Measurements from ENCODE around the gene SPTB. TPM values are rescaled to one million over a fixed set of nuclear protein-coding genes. Genes with fewer than 3 reads are reported as not detected.

SPTB gene
- polyA plus RNA-seq, 1 donor (not counting 4 experiments of a cell fraction or from before 2014, with no cell fraction given) = not detected

DNA sequence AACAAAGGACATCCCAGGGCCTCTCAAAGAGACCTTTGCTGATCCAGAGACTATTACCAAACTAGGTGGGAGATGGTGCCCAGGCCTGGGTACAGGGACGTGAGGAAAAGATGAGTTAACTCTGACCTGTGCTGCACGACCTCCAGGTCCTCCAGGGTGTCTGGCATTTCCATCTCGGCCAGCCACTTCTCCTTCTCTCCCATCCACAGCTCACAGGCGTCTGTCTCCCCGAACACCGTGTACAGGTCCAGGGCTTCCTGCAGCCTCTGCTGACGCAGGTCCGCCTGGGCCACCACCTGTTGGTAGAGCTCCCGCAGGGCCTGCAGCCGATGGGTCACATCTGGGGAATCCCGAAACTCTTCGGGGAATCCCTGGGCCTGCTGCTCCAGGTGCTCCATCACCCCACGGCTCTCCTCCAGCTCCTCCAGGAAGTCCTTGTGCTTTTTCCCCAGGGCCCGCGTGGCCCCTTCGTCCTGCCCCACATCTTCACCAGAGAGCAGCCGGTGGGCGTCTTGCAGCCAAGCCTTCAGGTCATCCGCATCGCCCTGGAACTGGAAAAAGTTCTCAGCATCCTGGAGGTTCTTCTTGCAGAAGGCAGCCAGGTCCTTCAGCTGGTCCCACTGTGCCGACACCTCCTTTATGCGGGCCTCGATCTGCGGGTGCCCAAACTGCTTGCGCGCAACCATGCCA, 86.7 kb downstream of the SPTB start:
- TF ChIP-seq, protein P1, sequence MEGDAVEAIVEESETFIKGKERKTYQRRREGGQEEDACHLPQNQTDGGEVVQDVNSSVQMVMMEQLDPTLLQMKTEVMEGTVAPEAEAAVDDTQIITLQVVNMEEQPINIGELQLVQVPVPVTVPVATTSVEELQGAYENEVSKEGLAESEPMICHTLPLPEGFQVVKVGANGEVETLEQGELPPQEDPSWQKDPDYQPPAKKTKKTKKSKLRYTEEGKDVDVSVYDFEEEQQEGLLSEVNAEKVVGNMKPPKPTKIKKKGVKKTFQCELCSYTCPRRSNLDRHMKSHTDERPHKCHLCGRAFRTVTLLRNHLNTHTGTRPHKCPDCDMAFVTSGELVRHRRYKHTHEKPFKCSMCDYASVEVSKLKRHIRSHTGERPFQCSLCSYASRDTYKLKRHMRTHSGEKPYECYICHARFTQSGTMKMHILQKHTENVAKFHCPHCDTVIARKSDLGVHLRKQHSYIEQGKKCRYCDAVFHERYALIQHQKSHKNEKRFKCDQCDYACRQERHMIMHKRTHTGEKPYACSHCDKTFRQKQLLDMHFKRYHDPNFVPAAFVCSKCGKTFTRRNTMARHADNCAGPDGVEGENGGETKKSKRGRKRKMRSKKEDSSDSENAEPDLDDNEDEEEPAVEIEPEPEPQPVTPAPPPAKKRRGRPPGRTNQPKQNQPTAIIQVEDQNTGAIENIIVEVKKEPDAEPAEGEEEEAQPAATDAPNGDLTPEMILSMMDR (optimal IDR thresholded peaks at IDR 0.05 in 1 of 3, IDR thresholded peaks at IDR 0.05 in 1 of 3, conservative IDR thresholded peaks at IDR 0.05 in 1 of 3; ENCODE audit: extremely low read depth in 1 of 3, insufficient read depth in 2 of 3, low read length in 3 of 3) = no peak
- no peak for TF ChIP-seq EZH2 (IDR thresholded peaks at IDR 0.05; ENCODE audit: low read length)
- H3K27me3 ChIP-seq (ENCODE audit: control insufficient read depth, extremely low read depth, insufficient read depth, low read length) = peaks cover 3% of the 10 kb centered on the region
- H3K4me2 ChIP-seq (ENCODE audit: control insufficient read depth, extremely low read depth, insufficient read depth, low read depth, low read length) = no peak overlapping the region
- dilution Hi-C loops (cut with MboI; ENCODE audit: extremely low pct_ligation_motif_present, low sequenced_read_pairs) = no loop called here
- H3K9ac ChIP-seq (ENCODE audit: control insufficient read depth, extremely low read depth, insufficient read depth, low read length) = no peak overlapping the region
- no peak overlapping the region for H3K4me3 ChIP-seq (ENCODE audit: control insufficient read depth in 2 of 3, extremely low read depth in 1 of 3, insufficient read depth in 2 of 3, low read depth in 1 of 3, low read length in 3 of 3)
- H3K9me3 ChIP-seq (ENCODE audit: control insufficient read depth, low read depth, low read length) = no peaks in the 10 kb centered on the region
- H3K27ac ChIP-seq (ENCODE audit: control insufficient read depth, insufficient read depth, low read length) = no peak overlapping the region
- no peaks in the 10 kb centered on the region for H3K79me2 ChIP-seq (ENCODE audit: control insufficient read depth, insufficient read depth, low read length)
- H3K4me1 ChIP-seq (ENCODE audit: control insufficient read depth, extremely low read depth, insufficient read depth, low read length) = peaks cover 16% of the 10 kb centered on the region
- no peak for FAIRE-seq
- no peaks in the 10 kb centered on the region for H3K36me3 ChIP-seq (ENCODE audit: control insufficient read depth in 2 of 2, extremely low read depth in 1 of 2, insufficient read depth in 2 of 2, low read length in 2 of 2)
- no peak for DNase-seq (ENCODE audit: low read depth, low spot score)
- peaks cover 3% of the 10 kb centered on the region for H4K20me1 ChIP-seq (ENCODE audit: control insufficient read depth, extremely low read depth, insufficient read depth, low read length)
- no peak overlapping the region for H2AFZ ChIP-seq (ENCODE audit: control insufficient read depth, low read length)
- H3K9me1 ChIP-seq (ENCODE audit: control insufficient read depth, extremely low read depth, insufficient read depth, low read length) = no peaks in the 10 kb centered on the region

DNA sequence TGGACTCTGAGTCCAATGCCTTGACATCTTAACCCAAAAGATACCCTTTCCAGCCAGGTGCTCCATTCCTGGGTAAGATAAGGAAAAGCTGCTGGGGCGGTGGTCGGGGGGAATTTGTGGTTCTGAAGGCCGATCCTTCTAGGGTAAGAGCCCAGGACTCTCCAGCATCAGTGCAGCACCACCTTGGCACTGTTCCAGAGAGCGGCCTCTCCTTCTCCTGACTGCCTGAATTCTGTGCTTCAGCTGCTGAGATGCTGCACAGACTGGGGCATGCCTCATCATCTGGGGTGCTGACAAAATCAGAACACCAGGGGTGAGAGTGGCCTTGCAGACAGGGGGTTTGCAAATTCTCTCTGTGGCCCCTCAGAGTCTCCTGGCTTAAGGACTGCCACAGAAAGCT, 87.5 kb downstream of the SPTB start:
- FAIRE-seq = no peak
- H3K79me2 ChIP-seq (ENCODE audit: control insufficient read depth, insufficient read depth, low read length) = no peaks in the 10 kb centered on the region
- dilution Hi-C loops (cut with MboI; ENCODE audit: extremely low pct_ligation_motif_present, low sequenced_read_pairs) = no loop called here

More for the DNA sequence above, 87.5 kb downstream of the SPTB start:
- Histone ChIP-seq H3K9ac (ENCODE audit: control insufficient read depth, extremely low read depth, insufficient read depth, low read length) (no peak overlapping the region), H4K20me1 (ENCODE audit: control insufficient read depth, extremely low read depth, insufficient read depth, low read length) (peaks cover 3% of the 10 kb centered on the region), H3K36me3 (ENCODE audit: control insufficient read depth in 2 of 2, extremely low read depth in 1 of 2, insufficient read depth in 2 of 2, low read length in 2 of 2) (no peaks in the 10 kb centered on the region), H3K4me1 (ENCODE audit: control insufficient read depth, extremely low read depth, insufficient read depth, low read length) (peaks cover 16% of the 10 kb centered on the region), H3K4me3 (ENCODE audit: control insufficient read depth in 2 of 3, extremely low read depth in 1 of 3, insufficient read depth in 2 of 3, low read depth in 1 of 3, low read length in 3 of 3) (no peak overlapping the region), H3K4me2 (ENCODE audit: control insufficient read depth, extremely low read depth, insufficient read depth, low read depth, low read length) (no peak overlapping the region), H3K27me3 (ENCODE audit: control insufficient read depth, extremely low read depth, insufficient read depth, low read length) (peaks cover 3% of the 10 kb centered on the region), H3K27ac (ENCODE audit: control insufficient read depth, insufficient read depth, low read length) (no peak overlapping the region), H2AFZ (ENCODE audit: control insufficient read depth, low read length) (no peak overlapping the region), H3K9me3 (ENCODE audit: control insufficient read depth, low read depth, low read length) (no peaks in the 10 kb centered on the region), H3K9me1 (ENCODE audit: control insufficient read depth, extremely low read depth, insufficient read depth, low read length) (no peaks in the 10 kb centered on the region)
- DNase-seq (ENCODE audit: low read depth, low spot score) = no peak
- TF ChIP-seq, protein P1 (optimal IDR thresholded peaks at IDR 0.05 in 1 of 3, IDR thresholded peaks at IDR 0.05 in 1 of 3, conservative IDR thresholded peaks at IDR 0.05 in 1 of 3; ENCODE audit: extremely low read depth in 1 of 3, insufficient read depth in 2 of 3, low read length in 3 of 3) = no peak

Measured in keratinocyte (primary cell).